Activated T-helper 1 cell treated with anti-CD3 and anti-CD28 coated beads, Interleukin-12 subunit alpha, Interleukin-12 subunit beta, Interleukin-2, Interleukin-4 antibody, amounts not matched to agents 30 ng/mL and 10 ng/mL and 1 ng/mL, durations not matched to agents 14 hours and 24 hours and 36 hours (primary cell): Measurements from ENCODE around the gene SLC31A1. TPM values are rescaled to one million over a fixed set of nuclear protein-coding genes. Genes with fewer than 3 reads are reported as not detected.
"Not testable (repeated sequence)": the region's sequence is repeated elsewhere in the genome, so short reads cannot be mapped to it uniquely, and the experiment has no call there.

Source experiments
- DNase-seq: peaks from one replicate; pipeline ENCODE4 v3.0.0; 2021; ENCODE audit warnings: low spot score
- H3K27ac Mint-ChIP-seq: one replicate; pipeline ENCODE4 v1.8.0; 2021; ENCODE audit warnings: mild to moderate bottlenecking, mixed read lengths
- H3K27me3 Mint-ChIP-seq: one replicate; pipeline ENCODE4 v1.8.0; 2022; ENCODE audit warnings: mild to moderate bottlenecking, moderate library complexity, mixed read lengths; ENCODE audit not compliant: insufficient read depth
- H3K36me3 Mint-ChIP-seq: one replicate; pipeline ENCODE4 v1.8.0; 2021; ENCODE audit warnings: low read depth, mixed read lengths
- H3K4me1 Mint-ChIP-seq: one replicate; pipeline ENCODE4 v1.8.0; 2021; ENCODE audit warnings: low read depth, mixed read lengths
- H3K4me3 Mint-ChIP-seq: one replicate; pipeline ENCODE4 v1.8.0; 2021; ENCODE audit warnings: mild to moderate bottlenecking, moderate library complexity, mixed read lengths
- H3K9me3 Mint-ChIP-seq: one replicate; pipeline ENCODE4 v1.8.0; 2021; ENCODE audit warnings: mixed read lengths
- intact Hi-C: fragments of 100-400 bp; cut with micrococcal nuclease; formaldehyde crosslinking; loops from one replicate; pipeline ENCODE4 v1.15.1; 2024
- total RNA-seq: library from RNA; stranded (reverse); gene quantifications from 2 replicates; pipeline ENCODE4 v1.2.3, GENCODE V29; 2022

SLC31A1 gene
- total RNA-seq, 1 donor from 2014 or later: 16.1 TPM

DNA sequence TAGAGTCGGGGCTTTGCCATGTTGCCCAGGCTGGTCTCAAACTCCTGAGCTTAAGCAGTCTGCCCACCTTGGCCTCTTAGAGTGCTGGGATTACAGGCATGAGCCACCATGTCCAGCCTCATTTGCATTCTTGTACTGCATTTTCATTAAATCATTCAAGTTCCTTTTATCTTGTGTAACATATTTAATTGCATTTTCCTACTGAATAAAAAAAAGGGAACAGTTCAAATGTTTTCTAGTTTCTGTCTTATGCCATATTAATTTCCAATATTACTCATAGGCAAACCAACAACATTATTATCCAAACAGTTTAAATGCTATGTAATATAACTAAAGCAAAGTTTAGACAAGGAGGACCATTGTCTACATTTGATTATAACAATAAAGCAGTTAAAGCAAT, 6.1 kb downstream of the SLC31A1 start:
- Mint-ChIP-seq H3K36me3 (peaks cover 11% of the 10 kb centered on the region), H3K4me3 (no peak overlapping the region), H3K9me3 (no peaks in the 10 kb centered on the region), H3K27ac (no peak overlapping the region), H3K27me3 (no peaks in the 10 kb centered on the region), H3K4me1 (peaks cover 44% of the 10 kb centered on the region)
- DNase-seq: no peak
- intact Hi-C loops: loop anchor here (10.0 kb wide), 2 partner anchors 513 to 1727 kb away; partner anchors contain the start of gene INIP

DNA sequence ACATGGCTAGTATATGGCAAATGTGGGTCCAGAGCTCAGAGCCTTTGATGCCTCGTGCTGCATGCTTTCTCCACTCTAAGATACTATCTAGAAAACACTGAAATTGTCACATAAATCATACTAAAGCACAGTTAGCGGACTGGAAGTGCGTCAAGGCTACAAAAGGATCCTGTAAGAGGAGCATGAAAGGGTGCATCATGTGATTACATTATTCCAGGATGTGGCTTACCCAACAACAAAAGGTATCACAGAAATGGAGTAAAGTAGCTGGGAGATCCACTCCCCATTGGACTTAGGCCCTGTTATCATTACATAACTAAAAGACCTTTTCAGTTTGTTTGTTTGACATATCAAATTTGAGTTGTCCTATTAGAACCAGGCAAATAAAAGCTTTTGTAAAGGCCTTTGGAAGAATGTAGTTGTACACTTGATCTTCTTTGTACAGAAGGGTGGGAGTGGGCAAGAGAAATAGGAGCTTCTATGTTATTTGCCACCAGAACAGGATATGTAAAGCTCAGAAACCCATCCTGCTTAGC, 6.9 kb downstream of the SLC31A1 start:
- Mint-ChIP-seq H3K27ac (no peak overlapping the region), H3K4me3 (no peak overlapping the region), H3K4me1 (peaks cover 44% of the 10 kb centered on the region), H3K9me3 (no peaks in the 10 kb centered on the region), H3K36me3 (peaks cover 11% of the 10 kb centered on the region), H3K27me3 (no peaks in the 10 kb centered on the region)
- DNase-seq: no peak
- intact Hi-C loops: loop anchor here (10.0 kb wide), 2 partner anchors 513 to 1727 kb away; partner anchors contain the start of gene INIP

DNA sequence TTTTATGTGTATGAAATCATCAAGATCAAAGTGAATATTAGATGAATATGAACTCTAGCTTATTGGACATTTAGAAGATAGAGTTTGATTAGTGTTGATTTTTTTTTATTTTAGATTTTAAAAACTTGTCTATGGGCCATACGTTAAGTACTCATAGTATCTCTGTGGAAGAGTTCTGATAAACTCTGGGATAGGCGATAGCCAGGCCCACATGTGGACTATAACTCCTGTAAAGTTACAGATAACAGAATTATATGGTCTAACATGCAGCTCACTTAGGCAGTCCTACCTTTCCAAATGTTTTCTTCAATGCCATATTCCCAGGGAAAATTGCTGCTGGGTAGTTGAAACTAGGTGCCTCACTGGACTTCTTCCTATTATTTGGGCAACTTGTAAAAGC, 10.4 kb downstream of the SLC31A1 start:
- Mint-ChIP-seq H3K27me3 (no peaks in the 10 kb centered on the region), H3K27ac (no peak overlapping the region), H3K4me3 (no peak overlapping the region), H3K4me1 (peaks cover 39% of the 10 kb centered on the region), H3K9me3 (no peaks in the 10 kb centered on the region), H3K36me3 (peaks cover 5% of the 10 kb centered on the region)
- DNase-seq: no peak
- intact Hi-C loops: no loop called here

DNA sequence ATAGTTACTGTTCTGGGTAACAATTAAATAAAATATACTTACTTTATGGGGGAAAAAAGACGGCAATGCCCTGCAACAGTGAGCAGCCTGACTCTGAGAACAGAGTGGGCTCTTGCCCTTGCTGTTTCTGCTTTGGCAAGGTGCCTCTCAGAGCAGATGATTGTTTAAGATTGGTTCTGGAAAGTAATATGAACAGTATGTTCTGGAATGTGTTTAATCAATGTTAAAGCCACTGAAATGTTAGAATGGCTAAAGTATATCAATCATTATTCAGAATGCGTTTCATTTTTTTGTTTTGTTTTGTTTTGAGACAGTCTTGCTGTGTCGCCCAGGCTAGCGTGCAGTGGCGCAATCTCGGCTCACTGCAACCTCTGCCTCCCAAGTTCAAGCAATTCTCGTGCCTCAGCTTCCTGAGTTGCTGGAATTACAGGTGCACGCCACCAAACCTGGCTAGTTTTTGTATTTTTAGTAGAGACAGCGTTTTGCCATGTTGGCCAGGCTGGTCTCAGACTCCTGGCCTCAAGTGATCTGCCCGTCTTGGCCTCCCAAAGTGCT, 14.4 kb downstream of the SLC31A1 start:
- intact Hi-C loops, H3K4me3 Mint-ChIP-seq, DNase-seq, H3K27me3 Mint-ChIP-seq, H3K9me3 Mint-ChIP-seq, H3K27ac Mint-ChIP-seq, H3K36me3 Mint-ChIP-seq: not testable (repeated sequence)
- H3K4me1 Mint-ChIP-seq: peaks cover 31% of the 10 kb centered on the region

DNA sequence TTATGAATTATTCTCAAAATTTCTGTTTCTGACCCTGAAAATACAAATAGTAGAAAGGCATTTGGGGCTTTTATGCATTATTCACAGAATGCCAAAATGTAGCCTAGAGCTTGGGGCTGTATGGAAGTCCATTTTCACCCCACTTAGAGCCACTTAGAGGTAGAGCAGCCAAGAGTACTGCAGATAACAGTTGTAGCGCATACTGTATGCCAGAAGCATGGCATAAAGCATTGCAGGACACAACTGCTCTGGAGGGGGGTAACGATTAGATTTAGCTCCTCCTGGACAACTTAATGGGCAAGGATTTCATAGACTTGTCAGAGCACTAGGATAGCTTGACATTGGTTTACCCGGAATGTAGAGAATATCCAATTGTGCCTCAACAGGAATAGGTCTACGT, 15.7 kb downstream of the SLC31A1 start:
- Mint-ChIP-seq H3K4me1 (peaks cover 30% of the 10 kb centered on the region), H3K27me3 (no peaks in the 10 kb centered on the region), H3K4me3 (no peak overlapping the region), H3K36me3 (no peaks in the 10 kb centered on the region), H3K27ac (no peak overlapping the region), H3K9me3 (no peaks in the 10 kb centered on the region)
- DNase-seq: no peak
- intact Hi-C loops: no loop called here

DNA sequence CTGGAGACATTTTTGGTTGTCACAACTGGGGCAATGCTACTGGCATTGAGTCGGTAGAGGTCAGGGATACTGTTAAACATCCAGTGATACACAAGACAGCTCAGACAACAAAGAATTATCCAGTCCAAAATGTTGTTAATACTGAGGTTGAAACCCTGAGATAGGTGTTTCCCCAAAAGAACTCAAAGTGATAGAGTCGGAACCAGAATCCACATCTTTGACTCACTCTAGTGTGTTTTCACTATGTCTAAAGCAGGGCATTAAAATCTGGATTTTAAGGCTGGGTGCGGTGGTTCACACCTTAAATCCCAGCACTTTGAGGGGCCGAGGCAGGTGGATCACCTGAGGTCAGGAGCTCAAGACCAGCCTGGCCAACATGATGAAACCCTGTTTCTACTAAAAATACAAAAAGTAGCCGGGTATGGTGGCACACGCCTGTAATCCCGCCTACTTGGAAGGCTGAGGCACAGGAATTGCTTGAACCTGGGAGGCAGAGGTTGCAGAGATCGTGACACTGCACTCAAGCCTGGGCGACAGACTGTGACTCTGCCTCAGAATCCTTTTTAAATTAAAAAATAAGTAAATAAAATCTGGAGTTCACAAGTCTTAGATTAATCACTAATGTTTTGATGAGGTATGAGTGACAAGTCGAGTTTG, 17.0 kb downstream of the SLC31A1 start:
- Mint-ChIP-seq H3K9me3 (no peaks in the 10 kb centered on the region), H3K4me1 (peaks cover 16% of the 10 kb centered on the region), H3K4me3 (no peak overlapping the region), H3K27me3 (no peaks in the 10 kb centered on the region), H3K36me3 (no peaks in the 10 kb centered on the region), H3K27ac (no peak overlapping the region)
- no peak for DNase-seq
- intact Hi-C loops: no loop called here

DNA sequence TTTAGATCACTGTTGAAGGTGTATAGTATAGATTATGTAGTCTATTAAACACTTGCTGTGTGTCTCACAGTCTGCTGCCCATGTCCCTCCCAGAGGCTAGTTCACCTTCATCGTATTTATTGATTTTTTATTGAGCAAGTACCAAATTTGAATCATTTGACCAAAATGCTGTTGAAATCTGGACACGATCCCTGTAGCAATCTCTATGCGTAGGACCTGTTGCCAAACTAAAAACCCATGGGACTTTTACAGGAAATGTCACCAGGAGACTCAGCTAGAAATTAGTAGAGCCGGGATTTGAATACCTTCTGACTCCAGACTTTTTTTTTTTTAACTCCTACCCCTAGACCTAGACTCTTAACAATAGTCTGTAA, 17.5 kb downstream of the SLC31A1 start:
- H3K4me1 Mint-ChIP-seq: peaks cover 11% of the 10 kb centered on the region
- H3K27me3 Mint-ChIP-seq: no peaks in the 10 kb centered on the region
- no peak for DNase-seq
- intact Hi-C loops: no loop called here
- H3K4me3 Mint-ChIP-seq: no peak overlapping the region
- H3K27ac Mint-ChIP-seq: no peak overlapping the region
- no peaks in the 10 kb centered on the region for H3K9me3 Mint-ChIP-seq
- no peaks in the 10 kb centered on the region for H3K36me3 Mint-ChIP-seq

DNA sequence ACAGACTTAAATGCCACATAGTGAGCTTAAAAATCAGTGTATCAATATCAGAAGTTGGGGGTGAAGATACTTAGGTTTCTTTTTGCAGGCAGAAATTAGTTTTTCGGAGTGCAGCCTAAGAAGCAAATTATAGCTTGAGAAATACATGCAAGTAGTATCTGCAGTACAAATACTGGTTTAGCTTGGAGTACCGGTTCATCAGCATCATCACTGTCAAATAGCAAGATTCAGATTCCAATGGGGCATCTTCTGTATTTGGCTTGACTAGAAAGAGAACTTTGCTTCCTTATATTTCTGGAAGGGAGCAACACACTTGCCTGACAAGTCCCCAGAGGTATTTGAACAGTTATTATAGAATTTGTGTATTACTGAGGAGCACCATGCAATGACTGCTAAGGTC, 19.8 kb downstream of the SLC31A1 start:
- H3K4me3 Mint-ChIP-seq: no peak overlapping the region
- H3K36me3 Mint-ChIP-seq: no peaks in the 10 kb centered on the region
- intact Hi-C loops: no loop called here
- no peaks in the 10 kb centered on the region for H3K9me3 Mint-ChIP-seq
- no peak for DNase-seq
- H3K4me1 Mint-ChIP-seq: peaks cover 10% of the 10 kb centered on the region
- no peaks in the 10 kb centered on the region for H3K27me3 Mint-ChIP-seq
- H3K27ac Mint-ChIP-seq: no peak overlapping the region

DNA sequence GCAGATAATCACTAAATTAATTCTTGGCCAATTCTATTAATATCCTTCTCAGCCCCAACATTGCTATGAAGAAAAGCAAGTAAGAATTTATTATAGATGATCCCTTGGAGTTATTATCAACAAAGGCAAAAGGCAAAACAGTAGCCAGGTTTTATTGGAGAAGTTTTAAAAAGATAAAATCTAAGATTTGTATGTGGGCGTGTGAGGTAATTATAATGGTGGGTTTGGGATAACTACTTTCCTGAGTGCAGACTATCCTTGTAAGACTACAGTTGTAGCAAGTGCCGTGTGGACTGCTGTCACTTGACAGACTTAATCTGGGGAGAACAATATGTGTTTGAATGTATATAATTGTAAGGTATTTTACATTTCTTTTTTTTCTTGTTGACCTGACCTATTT, 23.2 kb downstream of the SLC31A1 start:
- Mint-ChIP-seq H3K36me3 (peaks cover 4% of the 10 kb centered on the region), H3K9me3 (peaks cover 6% of the 10 kb centered on the region), H3K27me3 (no peaks in the 10 kb centered on the region), H3K4me1 (no peaks in the 10 kb centered on the region), H3K27ac (no peak overlapping the region), H3K4me3 (no peak overlapping the region)
- intact Hi-C loops: no loop called here
- no peak for DNase-seq

DNA sequence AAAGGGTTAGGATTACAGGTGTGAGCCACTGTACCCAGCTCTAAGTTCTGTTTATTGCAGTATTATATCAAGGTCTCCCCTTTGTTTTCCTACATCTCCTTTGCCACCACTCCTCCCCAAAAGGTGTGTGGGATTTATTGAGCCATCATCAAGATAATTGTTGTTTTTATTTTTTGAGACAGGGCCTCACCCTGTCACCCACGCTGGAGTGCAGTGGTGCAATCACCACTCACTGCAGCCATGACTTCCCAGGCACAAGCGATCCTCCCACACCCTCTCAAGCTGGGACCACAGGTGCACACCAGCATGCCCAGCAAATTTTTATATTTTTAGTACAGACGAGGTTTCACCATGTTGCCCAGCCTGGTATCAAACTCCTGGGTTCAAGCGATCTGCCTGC, 24.6 kb downstream of the SLC31A1 start:
- no peak overlapping the region for H3K4me3 Mint-ChIP-seq
- H3K36me3 Mint-ChIP-seq: peaks cover 4% of the 10 kb centered on the region
- H3K27me3 Mint-ChIP-seq: no peaks in the 10 kb centered on the region
- no peaks in the 10 kb centered on the region for H3K4me1 Mint-ChIP-seq
- intact Hi-C loops: no loop called here
- no peak overlapping the region for H3K27ac Mint-ChIP-seq
- DNase-seq: no peak
- peaks cover 6% of the 10 kb centered on the region for H3K9me3 Mint-ChIP-seq

DNA sequence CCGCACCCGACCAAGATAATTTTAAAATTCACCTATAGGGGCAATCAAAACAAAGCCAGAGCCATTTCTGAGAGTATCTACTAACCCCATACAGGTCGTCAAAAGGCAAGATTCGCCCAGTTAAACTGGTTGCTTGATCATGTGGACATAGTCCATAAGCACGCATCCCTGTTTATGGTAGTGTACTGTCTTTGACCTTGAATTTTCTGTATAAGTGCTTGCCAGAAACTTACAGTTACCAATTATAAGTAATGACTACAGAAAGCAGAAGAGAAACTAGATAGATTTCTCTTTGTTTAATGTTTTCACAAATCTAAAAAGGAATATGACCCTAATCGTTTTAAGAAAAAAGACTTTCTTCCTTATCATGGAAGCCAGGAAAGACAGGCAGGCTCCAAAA, 25.6 kb downstream of the SLC31A1 start:
- DNase-seq: no peak
- Mint-ChIP-seq H3K36me3 (peaks cover 4% of the 10 kb centered on the region), H3K4me1 (no peaks in the 10 kb centered on the region), H3K9me3 (peaks cover 6% of the 10 kb centered on the region), H3K27ac (no peak overlapping the region), H3K27me3 (no peaks in the 10 kb centered on the region), H3K4me3 (no peak overlapping the region)
- intact Hi-C loops: no loop called here

DNA sequence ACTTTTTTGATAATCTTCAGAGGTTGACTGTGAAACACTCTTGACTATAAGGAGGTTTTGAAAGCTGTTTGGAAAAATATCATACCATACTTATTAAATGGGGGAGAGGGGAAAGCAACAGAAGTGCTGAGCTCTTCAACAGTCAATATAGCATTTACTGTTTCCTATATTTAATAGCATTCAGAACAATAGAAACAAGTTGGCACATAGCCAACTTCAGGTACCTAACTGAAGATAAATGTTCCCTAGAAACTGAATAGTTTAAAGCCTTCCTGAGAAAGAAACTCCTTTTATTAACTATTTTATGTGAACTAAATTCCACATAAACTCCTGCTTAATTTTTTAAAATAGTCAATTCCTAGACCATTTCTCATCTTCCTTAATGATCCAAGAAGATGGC, 26.3 kb downstream of the SLC31A1 start:
- peaks cover 4% of the 10 kb centered on the region for H3K36me3 Mint-ChIP-seq
- no peak overlapping the region for H3K27ac Mint-ChIP-seq
- peaks cover 6% of the 10 kb centered on the region for H3K9me3 Mint-ChIP-seq
- H3K27me3 Mint-ChIP-seq: no peaks in the 10 kb centered on the region
- H3K4me1 Mint-ChIP-seq: no peaks in the 10 kb centered on the region
- H3K4me3 Mint-ChIP-seq: no peak overlapping the region
- no peak for DNase-seq
- intact Hi-C loops: no loop called here

DNA sequence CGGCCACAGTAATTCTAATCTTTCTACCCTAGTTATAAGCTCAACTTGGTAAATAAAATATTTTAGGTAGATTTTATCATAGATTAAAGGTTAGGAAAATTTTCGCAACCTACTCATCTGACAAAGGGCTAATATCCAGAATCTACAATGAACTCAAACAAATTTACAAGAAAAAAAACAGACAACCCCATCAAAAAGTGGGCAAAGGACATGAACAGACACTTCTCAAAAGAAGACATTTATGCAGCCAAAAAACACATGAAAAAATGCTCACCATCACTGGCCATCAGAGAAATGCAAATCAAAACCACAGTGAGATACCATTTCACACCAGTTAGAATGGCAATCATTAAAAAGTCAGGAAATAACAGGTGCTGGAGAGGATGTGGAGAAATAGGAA, 28.3 kb downstream of the SLC31A1 start:
- H3K4me1 Mint-ChIP-seq, H3K27me3 Mint-ChIP-seq, H3K9me3 Mint-ChIP-seq, H3K36me3 Mint-ChIP-seq, H3K4me3 Mint-ChIP-seq, H3K27ac Mint-ChIP-seq, intact Hi-C loops, DNase-seq: not testable (repeated sequence)
